GM18502 (cell line): ENCODE measurements around the gene GLOD5.

Experiments
- ATAC-seq: cut with Tn5 transposase; IDR thresholded peaks from one replicate; pipeline ENCODE4 v1.9.1; 2021; ENCODE audit warnings: mild to moderate bottlenecking; ENCODE audit not compliant: unreplicated experiment, poor library complexity

Gene GLOD5

GRCh38 chrX:48752498-48752897, 9.0 kb upstream of the GLOD5 start:
- ATAC-seq = no peak

GRCh38 chrX:48753708-48754228, 7.8 kb upstream of the GLOD5 start:
- ATAC-seq = no peak

GRCh38 chrX:48754238-48754637, 7.3 kb upstream of the GLOD5 start:
- no peak for ATAC-seq

DNA sequence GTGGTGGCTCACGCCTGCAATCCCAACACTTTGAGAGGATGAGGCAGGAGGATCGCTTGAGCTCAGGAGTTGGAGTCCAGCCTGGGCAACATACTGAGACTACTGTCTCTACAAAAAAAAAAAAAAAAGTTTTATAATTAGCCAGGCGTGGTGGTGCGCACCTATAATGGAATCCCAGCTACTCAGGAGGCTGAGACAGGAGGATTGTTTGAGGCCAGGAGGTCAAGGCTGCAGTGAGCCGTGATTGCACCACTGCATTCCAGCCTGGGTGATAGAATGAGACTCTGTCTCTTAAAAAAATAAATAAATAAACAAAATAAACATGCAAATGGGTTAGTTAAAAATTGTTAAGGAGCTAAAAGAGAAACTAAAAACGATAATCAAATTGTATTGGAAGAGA, 7.7 kb downstream of the GLOD5 start:
- ATAC-seq = no peak

DNA sequence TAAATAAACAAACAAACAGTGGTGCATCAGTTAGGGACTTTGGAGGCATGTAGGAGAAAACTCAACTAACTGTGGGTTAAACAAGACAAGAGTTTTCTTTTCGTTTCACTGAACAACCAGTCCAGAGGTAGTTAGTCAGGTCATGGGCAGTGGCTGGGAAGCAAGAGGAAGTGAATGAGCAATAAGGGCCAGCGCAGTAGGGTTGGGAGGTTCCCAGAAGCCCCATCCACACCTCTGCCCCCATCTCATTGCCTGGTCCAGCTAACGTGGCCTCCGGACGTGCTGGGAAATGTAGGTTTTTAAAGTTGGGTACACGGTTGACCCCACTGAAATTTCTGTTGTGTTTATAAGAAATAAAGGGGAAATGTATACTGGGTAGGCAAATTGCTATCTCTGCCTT, 8.7 kb downstream of the GLOD5 start:
- ATAC-seq = no peak

DNA sequence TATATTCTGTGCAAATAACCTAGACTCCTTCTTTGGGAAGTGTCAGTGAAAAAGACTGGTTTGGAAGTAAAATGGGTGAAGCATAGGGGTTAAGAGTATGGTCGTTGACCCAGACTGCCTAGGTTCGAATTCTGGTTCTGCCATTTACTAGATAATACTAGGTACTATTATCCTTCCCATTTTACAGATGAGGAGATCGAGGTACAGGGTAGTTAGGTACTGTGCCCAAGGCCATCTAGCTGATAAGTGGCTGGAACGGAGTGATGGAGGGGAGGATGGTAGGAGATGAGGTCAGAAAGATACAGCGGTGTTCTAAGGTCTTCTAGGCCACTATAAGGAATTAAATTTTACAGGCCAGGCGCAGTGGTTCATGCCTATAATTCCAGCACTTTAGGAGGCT, 11.1 kb downstream of the GLOD5 start:
- no peak for ATAC-seq

DNA sequence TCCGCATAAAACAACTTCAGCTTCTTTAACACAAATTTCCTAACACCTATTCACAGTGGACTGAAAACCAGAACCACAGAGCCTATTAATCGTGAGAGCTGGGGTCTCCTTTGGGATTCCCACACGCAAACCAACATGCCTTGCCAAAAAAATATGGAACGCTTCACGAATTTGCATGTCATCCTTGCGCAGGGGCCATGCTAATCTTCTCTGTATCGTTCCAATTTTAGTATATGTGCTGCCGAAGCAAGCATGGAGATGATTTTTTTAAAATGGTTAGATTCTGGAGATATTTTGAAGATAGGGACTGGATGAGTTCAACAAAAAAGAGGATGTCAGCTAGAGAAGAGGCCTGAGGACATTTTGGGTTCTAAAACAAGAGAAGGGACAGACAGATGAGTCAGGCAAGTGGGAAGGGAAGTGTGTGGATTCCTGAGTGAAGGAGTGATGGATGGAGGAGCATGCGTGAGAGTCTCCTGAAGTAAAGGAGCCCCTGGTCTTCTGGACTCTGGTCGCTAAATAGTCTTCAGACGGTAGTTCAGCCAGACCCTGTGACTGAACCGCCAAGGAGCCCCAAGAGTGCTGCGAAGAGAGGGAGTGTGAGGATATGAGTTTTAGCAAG, 15.4 kb downstream of the GLOD5 start:
- no peak for ATAC-seq

DNA sequence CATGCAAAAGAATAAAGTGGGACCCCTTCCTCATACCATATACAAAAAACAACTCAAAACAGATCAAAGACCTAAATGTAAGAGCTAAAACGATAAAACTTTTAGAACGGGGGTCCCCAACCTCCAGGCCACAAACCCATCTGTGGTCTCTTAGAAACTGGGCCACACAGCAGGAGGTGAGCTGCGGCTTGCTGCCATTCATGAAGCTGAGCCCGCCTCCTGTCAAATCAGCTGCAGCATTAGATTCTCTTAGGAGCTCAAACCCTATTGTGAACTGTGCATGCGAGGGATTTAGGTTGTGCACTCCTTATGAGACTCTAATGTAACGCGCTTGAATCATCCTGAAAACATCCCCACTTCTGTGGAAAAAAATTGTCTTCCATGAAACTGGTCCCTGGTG, 17.9 kb downstream of the GLOD5 start:
- no peak for ATAC-seq

DNA sequence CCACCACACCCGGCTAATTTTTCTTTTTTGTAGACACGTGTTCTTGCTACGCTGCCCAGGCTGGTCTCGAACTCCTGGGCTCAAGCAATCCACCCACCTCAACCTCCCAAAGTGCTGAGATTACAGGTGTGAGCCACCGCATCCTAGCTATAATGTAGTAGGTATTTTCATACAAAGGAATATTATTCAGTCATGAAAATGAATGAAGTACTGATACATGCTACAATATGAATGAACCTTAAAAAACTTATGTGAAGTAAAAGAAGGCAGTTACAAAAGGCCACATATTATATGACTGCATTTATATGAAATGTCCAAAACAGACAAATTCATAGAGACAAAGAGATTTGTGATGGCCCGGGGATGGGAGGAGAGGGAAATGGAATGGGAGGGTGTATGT, 20.2 kb downstream of the GLOD5 start:
- ATAC-seq = no peak

DNA sequence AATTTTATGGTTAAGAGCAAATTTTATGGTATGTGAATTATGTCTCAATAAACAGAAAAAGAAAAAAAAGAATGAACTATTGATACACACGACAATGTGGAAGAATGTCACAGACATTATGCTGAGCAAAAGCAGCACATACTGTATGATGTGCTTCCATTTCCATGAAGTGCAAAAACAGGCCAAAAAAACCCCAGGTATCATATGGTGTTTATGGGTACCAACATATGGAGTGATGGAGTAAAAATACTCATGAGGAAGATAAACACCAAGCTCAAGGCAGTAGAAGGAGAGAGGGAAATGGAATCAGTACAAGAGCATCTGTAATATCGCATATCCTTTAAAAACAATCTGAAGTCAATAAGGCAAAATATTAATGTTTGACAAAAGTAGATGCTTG, 20.7 kb downstream of the GLOD5 start:
- no peak for ATAC-seq

- ATAC-seq = no peak
These were observed 21.2 kb downstream of the GLOD5 start for GRCh38 chrX:48782795-48783194.

GRCh38 chrX:48784726-48785125, 23.2 kb downstream of the GLOD5 start:
- no peak for ATAC-seq

GRCh38 chrX:48785186-48785539, 23.6 kb downstream of the GLOD5 start:
- no peak for ATAC-seq

DNA sequence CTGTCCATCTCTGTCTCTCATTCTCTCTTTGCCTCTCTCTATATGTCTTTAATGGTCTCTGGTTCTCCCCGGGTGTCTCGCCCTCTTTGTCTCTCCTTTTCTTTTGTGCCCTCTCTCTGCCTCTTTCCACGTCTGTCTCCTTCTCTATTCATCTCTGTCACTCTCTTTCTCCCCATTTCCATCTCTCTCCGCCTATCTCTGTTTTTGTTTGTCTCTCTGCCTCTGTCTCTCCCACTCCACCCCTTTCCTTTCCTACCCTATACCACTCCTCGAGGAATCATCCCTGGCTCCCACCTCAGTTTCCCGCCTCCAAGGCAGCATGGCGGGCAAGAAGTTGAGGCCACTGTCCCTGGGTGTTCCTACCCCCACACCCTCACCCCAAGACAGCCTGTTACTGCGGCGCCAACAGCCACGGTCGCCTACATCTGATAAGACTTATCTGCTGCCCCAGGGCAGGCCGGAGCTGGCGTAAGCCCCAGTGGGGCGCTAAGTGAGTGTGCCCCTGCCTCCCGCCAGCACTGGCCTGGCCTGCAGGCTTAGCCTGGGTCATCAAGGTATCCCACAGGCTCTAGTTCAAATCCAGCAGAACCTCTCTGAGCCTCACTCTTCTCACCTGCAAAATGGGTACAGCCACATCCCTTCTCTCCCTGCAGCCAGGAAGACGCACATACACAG, 24.1 kb downstream of the GLOD5 start:
- no peak for ATAC-seq

GRCh38 chrX:48786341-48786800, 24.8 kb downstream of the GLOD5 start, which contains the start of gene GATA1:
TSS of gene GATA1 (plus strand) at chrX:48786590. CDS start at chrX:48791110, 4,520 bp downstream.
- ATAC-seq = no peak

- ATAC-seq = no peak
These were observed 25.4 kb downstream of the GLOD5 start for GRCh38 chrX:48786825-48787504.

- ATAC-seq = no peak
These were observed 26.2 kb downstream of the GLOD5 start for GRCh38 chrX:48787505-48788443.

DNA sequence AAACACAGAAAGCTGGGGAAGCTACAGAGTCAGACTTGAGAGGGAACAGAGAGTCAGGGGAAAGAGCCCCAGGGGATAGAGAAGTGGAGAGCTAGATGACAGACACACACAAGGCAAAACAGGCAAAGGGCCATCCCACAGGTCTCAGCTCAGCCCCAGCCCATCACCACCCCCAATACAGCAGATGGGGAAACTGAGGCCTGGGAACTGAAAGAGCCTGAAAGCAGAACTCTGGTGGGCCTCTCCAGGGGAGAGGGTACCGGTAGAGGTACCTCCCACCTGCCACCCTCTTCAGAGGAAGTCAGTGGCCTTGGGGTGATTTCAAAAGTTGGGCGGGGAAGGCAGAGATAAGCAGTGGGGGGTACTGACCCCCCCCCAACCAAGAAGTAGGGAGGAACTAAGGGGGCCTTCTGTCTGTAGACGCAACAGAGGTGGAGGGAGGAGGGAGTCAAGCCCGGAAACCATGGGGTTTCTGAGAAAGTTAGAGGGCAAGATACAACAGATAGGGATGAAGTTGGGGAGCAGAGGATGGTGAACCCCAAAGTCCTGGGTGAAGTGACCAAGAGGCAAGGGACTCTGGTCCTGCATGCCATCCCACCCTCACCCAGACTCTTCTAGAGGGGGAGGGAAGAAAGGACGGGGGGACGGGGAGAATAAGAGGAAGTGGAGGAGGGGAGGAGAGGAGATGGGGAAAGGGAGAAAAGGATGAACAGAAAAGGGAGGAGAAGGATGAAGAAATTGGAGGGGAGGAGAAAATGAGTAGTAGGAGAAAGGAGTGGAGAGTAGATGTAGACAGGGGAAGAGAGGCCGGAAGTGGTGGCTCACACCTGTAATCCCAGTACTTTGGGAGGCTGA, 28.0 kb downstream of the GLOD5 start:
- no peak for ATAC-seq

DNA sequence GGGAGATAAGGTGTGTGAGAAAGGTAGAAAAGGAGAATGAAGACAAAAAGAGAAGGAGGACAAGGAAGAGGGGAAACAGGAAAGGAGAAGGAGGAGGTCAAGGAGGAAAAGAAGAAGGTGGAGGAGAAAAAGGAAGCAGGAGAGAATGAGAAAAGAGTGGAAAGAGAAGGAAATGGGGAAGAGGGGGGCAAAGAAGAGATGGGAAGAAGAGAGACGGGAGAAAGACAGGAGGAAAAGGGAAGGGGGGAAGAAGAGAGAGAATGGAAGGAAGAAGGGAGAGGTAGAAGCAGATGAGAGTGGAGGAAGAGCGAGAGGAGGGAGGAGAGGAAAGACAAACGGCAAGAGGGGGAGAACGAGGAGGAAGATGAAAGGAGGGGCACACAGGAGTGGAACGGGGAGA, 28.9 kb downstream of the GLOD5 start:
- ATAC-seq = no peak
